GM12874 (cell line): Measurements from ENCODE around the gene CCDC85B.
A peak's percentile ranks its signal among the peaks of the same experiment; 100 is the strongest.

Experiments used
- CTCF ChIP-seq: IDR thresholded peaks from 2 replicates; pipeline ENCODE4 v1.5.1; 2011; ENCODE audit warnings: low read depth, mild to moderate bottlenecking, control low read depth, low read length, moderate library complexity; ENCODE audit not compliant: insufficient read depth

Gene CCDC85B

GRCh38 chr11:65850217-65851082 is 40.0 kb upstream of the CCDC85B start:
- no peak for TF ChIP-seq CTCF

GRCh38 chr11:65851083-65851579 is 39.3 kb upstream of the CCDC85B start:
- TF ChIP-seq CTCF = peak; percentile 62

- TF ChIP-seq CTCF = no peak
These were observed 38.5 kb upstream of the CCDC85B start for GRCh38 chr11:65851811-65852507.

GRCh38 chr11:65852508-65853245 is 37.8 kb upstream of the CCDC85B start:
- TF ChIP-seq CTCF = no peak

GRCh38 chr11:65853246-65853979 is 37.1 kb upstream of the CCDC85B start:
- TF ChIP-seq CTCF = 0 out of 2 replicates have a peak, but pooled peaks have one; percentile 16

GRCh38 chr11:65854161-65854592 is 36.3 kb upstream of the CCDC85B start:
- TF ChIP-seq CTCF = no peak
